Measurements from ENCODE around the gene CC2D2A. TPM values are rescaled to one million over a fixed set of nuclear protein-coding genes. Genes with fewer than 3 reads are reported as not detected.

Gene CC2D2A
- total RNA-seq, 1 donor from 2014 or later: 26.2 TPM

GRCh38 chr4:15438939-15439524 is 30.6 kb upstream of the CC2D2A start:
- Mint-ChIP-seq H3K4me3 (no peak overlapping the region), H3K27me3 (ENCODE audit: low read depth) (no peaks in the 10 kb centered on the region), H3K4me1 (no peaks in the 10 kb centered on the region), H3K36me3 (ENCODE audit: low read depth) (peaks cover 3% of the 10 kb centered on the region), H3K27ac (ENCODE audit: unreplicated experiment) (no peak overlapping the region), H3K9me3 (peaks cover 3% of the 10 kb centered on the region)
- no peak for DNase-seq (ENCODE audit: low read depth, low spot score)
- TF ChIP-seq CTCF (conservative IDR thresholded peaks at IDR 0.05): no peak

- no peak overlapping the region for H3K4me3 Mint-ChIP-seq
- TF ChIP-seq CTCF (conservative IDR thresholded peaks at IDR 0.05): no peak
- H3K27me3 Mint-ChIP-seq (ENCODE audit: low read depth): no peaks in the 10 kb centered on the region
- H3K27ac Mint-ChIP-seq (ENCODE audit: unreplicated experiment): no peak overlapping the region
- H3K4me1 Mint-ChIP-seq: no peaks in the 10 kb centered on the region
- peaks cover 3% of the 10 kb centered on the region for H3K36me3 Mint-ChIP-seq (ENCODE audit: low read depth)
- H3K9me3 Mint-ChIP-seq: peaks cover 9% of the 10 kb centered on the region
- DNase-seq (ENCODE audit: low read depth, low spot score): no peak
Measured at GRCh38 chr4:15443371-15444160, 26.1 kb upstream of the CC2D2A start.

GRCh38 chr4:15444276-15444675 is 25.4 kb upstream of the CC2D2A start:
- Mint-ChIP-seq H3K4me1 (no peaks in the 10 kb centered on the region), H3K27ac (ENCODE audit: unreplicated experiment) (no peak overlapping the region), H3K4me3 (no peak overlapping the region), H3K36me3 (ENCODE audit: low read depth) (peaks cover 3% of the 10 kb centered on the region), H3K9me3 (peaks cover 9% of the 10 kb centered on the region), H3K27me3 (ENCODE audit: low read depth) (no peaks in the 10 kb centered on the region)
- TF ChIP-seq CTCF (conservative IDR thresholded peaks at IDR 0.05): no peak
- no peak for DNase-seq (ENCODE audit: low read depth, low spot score)

- Mint-ChIP-seq H3K9me3 (peaks cover 9% of the 10 kb centered on the region), H3K27me3 (ENCODE audit: low read depth) (no peaks in the 10 kb centered on the region), H3K4me1 (no peaks in the 10 kb centered on the region), H3K36me3 (ENCODE audit: low read depth) (peaks cover 3% of the 10 kb centered on the region), H3K4me3 (no peak overlapping the region), H3K27ac (ENCODE audit: unreplicated experiment) (no peak overlapping the region)
- DNase-seq (ENCODE audit: low read depth, low spot score): no peak
- TF ChIP-seq CTCF (conservative IDR thresholded peaks at IDR 0.05): no peak
Measured at GRCh38 chr4:15444879-15445547, 24.7 kb upstream of the CC2D2A start.

GRCh38 chr4:15451181-15451865 is 18.4 kb upstream of the CC2D2A start:
- Mint-ChIP-seq H3K4me1 (no peaks in the 10 kb centered on the region), H3K27me3 (ENCODE audit: low read depth) (no peaks in the 10 kb centered on the region), H3K27ac (ENCODE audit: unreplicated experiment) (no peak overlapping the region), H3K4me3 (no peak overlapping the region), H3K36me3 (ENCODE audit: low read depth) (no peaks in the 10 kb centered on the region), H3K9me3 (peaks cover 6% of the 10 kb centered on the region)
- DNase-seq (ENCODE audit: low read depth, low spot score): no peak
- no peak for TF ChIP-seq CTCF (conservative IDR thresholded peaks at IDR 0.05)

Data from neural crest cell (in vitro differentiated cells).